ENCODE results near the gene TEK.

TEK gene

DNA sequence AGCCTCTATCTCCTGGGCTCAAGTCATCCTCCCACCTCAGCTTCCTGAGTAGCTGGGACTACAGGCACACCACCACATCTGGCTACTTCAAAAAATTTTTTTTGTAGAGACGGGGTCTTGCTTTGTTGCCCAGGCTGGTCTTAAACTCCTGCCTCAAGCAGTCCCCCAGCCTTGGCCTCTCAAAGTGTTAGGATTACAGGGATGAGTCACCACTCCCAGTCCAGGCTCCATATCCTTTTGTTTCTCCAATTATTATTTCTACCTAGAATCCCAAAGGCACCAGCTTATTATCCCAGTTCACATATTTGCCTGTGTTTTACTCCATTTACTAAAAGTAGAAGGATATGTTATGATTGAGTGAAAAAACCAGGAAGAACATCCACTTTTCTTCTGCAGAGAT, 84.9 kb downstream of the TEK start:
- H3K4me3 ChIP-seq (replicated peaks; ENCODE audit: insufficient read depth, low read length): no peak overlapping the region
- no peaks in the 10 kb centered on the region for H3K27me3 ChIP-seq (ENCODE audit: insufficient read depth, poor library complexity, severe bottlenecking)
- DNase-seq (ENCODE audit: low read depth in 1 of 2, low spot score in 1 of 2): no peak
- TF ChIP-seq GABPA (IDR thresholded peaks at IDR 0.05; ENCODE audit: low read depth) (no peak), SPI1 (IDR thresholded peaks at IDR 0.05; ENCODE audit: borderline replicate concordance, low read depth) (no peak), CTCF (IDR thresholded peaks at IDR 0.05; ENCODE audit: insufficient read depth, low read length) (no peak), POLR2AphosphoS5 (IDR thresholded peaks at IDR 0.05; ENCODE audit: low read depth) (no peak)
- TF ChIP-seq, protein P1, sequence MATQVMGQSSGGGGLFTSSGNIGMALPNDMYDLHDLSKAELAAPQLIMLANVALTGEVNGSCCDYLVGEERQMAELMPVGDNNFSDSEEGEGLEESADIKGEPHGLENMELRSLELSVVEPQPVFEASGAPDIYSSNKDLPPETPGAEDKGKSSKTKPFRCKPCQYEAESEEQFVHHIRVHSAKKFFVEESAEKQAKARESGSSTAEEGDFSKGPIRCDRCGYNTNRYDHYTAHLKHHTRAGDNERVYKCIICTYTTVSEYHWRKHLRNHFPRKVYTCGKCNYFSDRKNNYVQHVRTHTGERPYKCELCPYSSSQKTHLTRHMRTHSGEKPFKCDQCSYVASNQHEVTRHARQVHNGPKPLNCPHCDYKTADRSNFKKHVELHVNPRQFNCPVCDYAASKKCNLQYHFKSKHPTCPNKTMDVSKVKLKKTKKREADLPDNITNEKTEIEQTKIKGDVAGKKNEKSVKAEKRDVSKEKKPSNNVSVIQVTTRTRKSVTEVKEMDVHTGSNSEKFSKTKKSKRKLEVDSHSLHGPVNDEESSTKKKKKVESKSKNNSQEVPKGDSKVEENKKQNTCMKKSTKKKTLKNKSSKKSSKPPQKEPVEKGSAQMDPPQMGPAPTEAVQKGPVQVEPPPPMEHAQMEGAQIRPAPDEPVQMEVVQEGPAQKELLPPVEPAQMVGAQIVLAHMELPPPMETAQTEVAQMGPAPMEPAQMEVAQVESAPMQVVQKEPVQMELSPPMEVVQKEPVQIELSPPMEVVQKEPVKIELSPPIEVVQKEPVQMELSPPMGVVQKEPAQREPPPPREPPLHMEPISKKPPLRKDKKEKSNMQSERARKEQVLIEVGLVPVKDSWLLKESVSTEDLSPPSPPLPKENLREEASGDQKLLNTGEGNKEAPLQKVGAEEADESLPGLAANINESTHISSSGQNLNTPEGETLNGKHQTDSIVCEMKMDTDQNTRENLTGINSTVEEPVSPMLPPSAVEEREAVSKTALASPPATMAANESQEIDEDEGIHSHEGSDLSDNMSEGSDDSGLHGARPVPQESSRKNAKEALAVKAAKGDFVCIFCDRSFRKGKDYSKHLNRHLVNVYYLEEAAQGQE (IDR thresholded peaks at IDR 0.05; ENCODE audit: insufficient replicate concordance, low read depth): no peak
- H3K27ac ChIP-seq (replicated peaks): no peak overlapping the region

DNA sequence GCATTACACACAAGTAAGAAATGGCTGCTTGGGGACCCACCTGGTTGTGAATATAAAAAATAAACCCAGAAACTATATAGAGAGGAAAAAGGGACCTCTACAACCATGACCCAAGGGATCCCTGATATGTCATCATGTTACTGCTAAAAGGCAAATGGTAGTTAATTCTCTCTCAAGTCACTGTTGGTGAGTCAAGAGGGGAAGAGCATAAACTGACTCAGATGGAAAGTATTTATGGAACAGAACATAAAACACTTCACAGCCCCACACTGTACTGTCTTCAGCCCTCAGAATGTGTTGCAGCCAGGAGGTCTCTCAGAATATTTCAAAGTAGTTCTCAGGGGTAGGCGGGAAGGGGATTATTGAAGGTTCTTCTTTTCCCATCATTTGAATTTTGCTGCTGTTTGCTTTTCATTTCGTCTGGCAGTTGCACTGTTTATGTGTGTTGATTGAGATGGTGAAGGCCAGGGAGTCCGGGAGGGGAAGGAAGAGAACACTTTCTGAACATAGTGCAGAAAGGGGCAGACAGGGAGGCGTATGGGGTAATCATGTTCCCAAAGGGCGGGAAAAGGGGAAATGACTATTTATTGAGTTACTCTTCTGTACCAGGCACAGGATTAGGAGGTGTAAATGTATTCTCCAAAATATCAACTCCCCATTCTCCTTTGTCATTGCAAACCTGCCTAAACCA, 85.5 kb downstream of the TEK start:
- no peak overlapping the region for H3K27ac ChIP-seq (replicated peaks)
- H3K4me3 ChIP-seq (replicated peaks; ENCODE audit: insufficient read depth, low read length): no peak overlapping the region
- DNase-seq (ENCODE audit: low read depth in 1 of 2, low spot score in 1 of 2): no peak
- no peak for TF ChIP-seq CTCF (IDR thresholded peaks at IDR 0.05; ENCODE audit: insufficient read depth, low read length)
- no peak for TF ChIP-seq GABPA (IDR thresholded peaks at IDR 0.05; ENCODE audit: low read depth)
- no peaks in the 10 kb centered on the region for H3K27me3 ChIP-seq (ENCODE audit: insufficient read depth, poor library complexity, severe bottlenecking)

- H3K27ac ChIP-seq (replicated peaks): no peak overlapping the region
- no peak overlapping the region for H3K4me3 ChIP-seq (replicated peaks; ENCODE audit: insufficient read depth, low read length)
- TF ChIP-seq SPI1 (IDR thresholded peaks at IDR 0.05; ENCODE audit: borderline replicate concordance, low read depth) (no peak), GABPA (IDR thresholded peaks at IDR 0.05; ENCODE audit: low read depth) (no peak), CTCF (IDR thresholded peaks at IDR 0.05; ENCODE audit: insufficient read depth, low read length) (no peak), POLR2AphosphoS5 (IDR thresholded peaks at IDR 0.05; ENCODE audit: low read depth) (no peak)
- TF ChIP-seq, protein P1 (IDR thresholded peaks at IDR 0.05; ENCODE audit: insufficient replicate concordance, low read depth): no peak
- no peaks in the 10 kb centered on the region for H3K27me3 ChIP-seq (ENCODE audit: insufficient read depth, poor library complexity, severe bottlenecking)
- no peak for DNase-seq (ENCODE audit: low read depth in 1 of 2, low spot score in 1 of 2)
Observed at GRCh38 chr9:27195191-27195590, 86.2 kb downstream of the TEK start.

- DNase-seq (ENCODE audit: low read depth in 1 of 2, low spot score in 1 of 2): no peak
- no peak overlapping the region for H3K4me3 ChIP-seq (replicated peaks; ENCODE audit: insufficient read depth, low read length)
- H3K27ac ChIP-seq (replicated peaks): no peak overlapping the region
- TF ChIP-seq, protein P1 (IDR thresholded peaks at IDR 0.05; ENCODE audit: insufficient replicate concordance, low read depth): no peak
- TF ChIP-seq GABPA (IDR thresholded peaks at IDR 0.05; ENCODE audit: low read depth) (no peak), POLR2AphosphoS5 (IDR thresholded peaks at IDR 0.05; ENCODE audit: low read depth) (no peak), CTCF (IDR thresholded peaks at IDR 0.05; ENCODE audit: insufficient read depth, low read length) (no peak), SPI1 (IDR thresholded peaks at IDR 0.05; ENCODE audit: borderline replicate concordance, low read depth) (no peak)
- no peaks in the 10 kb centered on the region for H3K27me3 ChIP-seq (ENCODE audit: insufficient read depth, poor library complexity, severe bottlenecking)
Observed at GRCh38 chr9:27196383-27196782, 87.4 kb downstream of the TEK start.
